H9 (cell line): Measurements from ENCODE around the gene ABCA13. TPM values are rescaled to one million over a fixed set of nuclear protein-coding genes. Genes with fewer than 3 reads are reported as not detected.

Experiments used
- DNase-seq: peaks from one replicate; pipeline ENCODE4 v3.0.0-alpha.2; 2017
- H2AFZ ChIP-seq: one replicate; pipeline ENCODE4 v1.6.1; 2013; ENCODE audit warnings: mild to moderate bottlenecking, low read length, control low read depth, moderate library complexity
- H2AK5ac ChIP-seq: 2 replicates; pipeline ENCODE4 v1.6.1; 2013; ENCODE audit warnings: low read length, control low read depth, mixed read lengths; ENCODE audit not compliant: insufficient read length
- H2BK120ac ChIP-seq: one replicate; pipeline ENCODE4 v1.6.1; 2013; ENCODE audit warnings: low read depth, mild to moderate bottlenecking, low read length, control low read depth, inconsistent platforms; ENCODE audit not compliant: poor library complexity, severe bottlenecking
- H2BK12ac ChIP-seq: 2 replicates; pipeline ENCODE4 v1.6.1; 2013; ENCODE audit warnings: low read length, control low read depth, mixed read lengths, low read depth; ENCODE audit not compliant: insufficient read length
- H2BK15ac ChIP-seq: 2 replicates; pipeline ENCODE4 v1.6.1; 2013; ENCODE audit warnings: low read depth, low read length, control low read depth
- H2BK20ac ChIP-seq: one replicate; pipeline ENCODE4 v1.6.1; 2013; ENCODE audit warnings: low read depth, mild to moderate bottlenecking, low read length, control low read depth, inconsistent platforms; ENCODE audit not compliant: poor library complexity, severe bottlenecking
- H2BK5ac ChIP-seq: 2 replicates; pipeline ENCODE4 v1.6.1; 2013; ENCODE audit warnings: low read length, control low read depth, mixed read lengths; ENCODE audit not compliant: insufficient read length
- H3K14ac ChIP-seq: 2 replicates; pipeline ENCODE4 v1.6.1; 2013; ENCODE audit warnings: low read length, control low read depth; ENCODE audit not compliant: insufficient read depth
- H3K18ac ChIP-seq: 2 replicates; pipeline ENCODE4 v1.6.1; 2013; ENCODE audit warnings: low read depth, mild to moderate bottlenecking, mixed read lengths, low read length, control low read depth; ENCODE audit not compliant: insufficient read length
- H3K23ac ChIP-seq: 2 replicates; pipeline ENCODE4 v1.6.1; 2013; ENCODE audit warnings: low read length, control low read depth, mixed read lengths, low read depth; ENCODE audit not compliant: insufficient read length
- H3K23me2 ChIP-seq: 2 replicates; pipeline ENCODE4 v1.6.1; 2013; ENCODE audit warnings: low read depth, mild to moderate bottlenecking, mixed read lengths, low read length, control low read depth; ENCODE audit not compliant: insufficient read length, poor library complexity, severe bottlenecking
- H3K27ac ChIP-seq: 2 replicates; pipeline ENCODE4 v1.5.1; 2013; ENCODE audit warnings: low read length, control low read depth, mixed read lengths, low read depth; ENCODE audit not compliant: insufficient read length
- H3K27me3 ChIP-seq: 2 replicates; pipeline ENCODE4 v1.6.1; 2013; ENCODE audit warnings: low read length, control low read depth, inconsistent platforms; ENCODE audit not compliant: insufficient read depth
- H3K4ac ChIP-seq: 2 replicates; pipeline ENCODE4 v1.6.1; 2013; ENCODE audit warnings: low read depth, mild to moderate bottlenecking, control low read depth, inconsistent platforms, low read length, moderate library complexity
- H3K4me1 ChIP-seq: 2 replicates; pipeline ENCODE4 v1.6.1; 2013; ENCODE audit warnings: low read length, control low read depth, inconsistent platforms; ENCODE audit not compliant: insufficient read depth
- H3K4me2 ChIP-seq: 2 replicates; pipeline ENCODE4 v1.6.1; 2013; ENCODE audit warnings: low read length, control low read depth, mixed read lengths; ENCODE audit not compliant: insufficient read length, insufficient read depth
- H3K56ac ChIP-seq: 2 replicates; pipeline ENCODE4 v1.6.1; 2013; ENCODE audit warnings: low read depth, mild to moderate bottlenecking, mixed read lengths, low read length, control low read depth; ENCODE audit not compliant: insufficient read length
- H3K79me1 ChIP-seq: 2 replicates; pipeline ENCODE4 v1.6.1; 2013; ENCODE audit warnings: low read depth, mild to moderate bottlenecking, moderate library complexity, low read length, control low read depth, inconsistent platforms; ENCODE audit not compliant: insufficient read depth, poor library complexity, severe bottlenecking
- H3K79me2 ChIP-seq: 2 replicates; pipeline ENCODE4 v1.6.1; 2013; ENCODE audit warnings: low read length, control low read depth, inconsistent platforms; ENCODE audit not compliant: insufficient read depth
- H3K9ac ChIP-seq: 2 replicates; pipeline ENCODE4 v1.6.1; 2013; ENCODE audit warnings: low read length, control low read depth, mixed read lengths; ENCODE audit not compliant: insufficient read length; ENCODE audit errors: extremely low read depth
- H3K9me3 ChIP-seq: one replicate; pipeline ENCODE4 v1.6.1; 2013; ENCODE audit warnings: low read depth, low read length, inconsistent platforms; ENCODE audit not compliant: control insufficient read depth
- H3T11ph ChIP-seq: one replicate; pipeline ENCODE4 v1.6.1; 2013; ENCODE audit warnings: mild to moderate bottlenecking, low read length, control low read depth, inconsistent platforms
- H4K20me1 ChIP-seq: one replicate; pipeline ENCODE4 v1.6.1; 2013; ENCODE audit not compliant: control insufficient read depth, insufficient read length, insufficient read depth
- H4K5ac ChIP-seq: 2 replicates; pipeline ENCODE4 v1.6.1; 2013; ENCODE audit warnings: low read depth, mild to moderate bottlenecking, mixed read lengths, low read length, control low read depth; ENCODE audit not compliant: insufficient read length
- H4K8ac ChIP-seq: replicated peaks from 2 replicates; pipeline ENCODE4 v1.6.1; 2013; ENCODE audit warnings: low read length, control low read depth, mixed read lengths, low read depth; ENCODE audit not compliant: insufficient read length
- H4K91ac ChIP-seq: 2 replicates; pipeline ENCODE4 v1.6.1; 2013; ENCODE audit warnings: low read depth, mild to moderate bottlenecking, moderate library complexity, mixed read lengths, low read length, control low read depth; ENCODE audit not compliant: insufficient read length
- H3K27ac Mint-ChIP-seq, 3 experiments: 2 replicates in 2 of 3; 3 replicates in 1 of 3; pipeline ENCODE4 v1.8.0; 2020 to 2021; ENCODE audit warnings: mixed read lengths in 3 of 3, mild to moderate bottlenecking in 1 of 3, moderate library complexity in 1 of 3
- H3K27me3 Mint-ChIP-seq: 2 replicates; pipeline ENCODE4 v1.8.0; 2021; ENCODE audit warnings: low read depth, mild to moderate bottlenecking, moderate library complexity, mixed read lengths
- H3K36me3 Mint-ChIP-seq, 3 experiments: 2 replicates in 2 of 3; 3 replicates in 1 of 3; pipeline ENCODE4 v1.8.0; 2020 to 2021; ENCODE audit warnings: low read depth in 3 of 3, mixed read lengths in 3 of 3; ENCODE audit not compliant: insufficient read depth in 1 of 3
- H3K4me1 Mint-ChIP-seq, 2 experiments: 2 replicates each; pipeline ENCODE4 v1.8.0; 2020; ENCODE audit warnings: mixed read lengths in 2 of 2
- H3K4me3 Mint-ChIP-seq, 2 experiments: 2 replicates in 1 of 2; 3 replicates in 1 of 2; pipeline ENCODE4 v1.8.0; 2020 to 2021; ENCODE audit warnings: mild to moderate bottlenecking in 2 of 2, mixed read lengths in 2 of 2, moderate library complexity in 1 of 2
- H3K9me3 Mint-ChIP-seq, 2 experiments: 2 replicates in 1 of 2; 3 replicates in 1 of 2; pipeline ENCODE4 v1.8.0; 2020; ENCODE audit warnings: mild to moderate bottlenecking in 2 of 2, mixed read lengths in 2 of 2, moderate library complexity in 1 of 2
- CTCF ChIP-seq: fragments of 200-600 bp; sonication (generic); conservative IDR thresholded peaks from 3 replicates; pipeline ENCODE4 v1.8.0; 2021; ENCODE audit warnings: antibody characterized with exemption, mild to moderate bottlenecking
- WGBS: extraction: QIAGEN DNeasy Blood & Tissue Kit; methylation state at CpG from one replicate; pipeline ENCODE4 v1.1.7; 2013; ENCODE audit warnings: missing lambda C conversion rate, low lambda C conversion rate, mixed read lengths; ENCODE audit not compliant: insufficient read length; ENCODE audit errors: extremely low coverage; 5-methylcytosine and 5-hydroxymethylcytosine counted together
- total RNA-seq: library from RNA; stranded (reverse); gene quantifications from 2 replicates; pipeline ENCODE4 v1.2.1, GENCODE V29; 2021

The ABCA13 gene
- total RNA-seq, 1 experiment from 2014 or later = 0.11 TPM

- Histone ChIP-seq H3K27me3 (no peaks in the 10 kb centered on the region), H3K4me1 (0 out of 2 replicates have a peak, but pooled peaks cover 3% of the 10 kb centered on the region), H3K56ac (no peak overlapping the region), H3K79me2 (no peaks in the 10 kb centered on the region), H4K8ac (no peak overlapping the region), H2BK120ac (no peak overlapping the region), H2AFZ (no peak overlapping the region), H2AK5ac (no peak overlapping the region), H2BK20ac (no peak overlapping the region), H4K20me1 (no peaks in the 10 kb centered on the region), H3K27ac (no peak overlapping the region), H3K9me3 (no peaks in the 10 kb centered on the region), H2BK5ac (no peak overlapping the region), H3K4ac (no peak overlapping the region), H2BK15ac (no peak overlapping the region), H4K91ac (no peak overlapping the region), H3K14ac (no peak overlapping the region), H3K9ac (no peak overlapping the region), H3T11ph (no peak overlapping the region), H3K18ac (no peak overlapping the region), H3K23me2 (no peaks in the 10 kb centered on the region), H3K23ac (no peak overlapping the region), H2BK12ac (no peak overlapping the region), H4K5ac (no peak overlapping the region), H3K79me1 (no peaks in the 10 kb centered on the region), H3K4me2 (no peak overlapping the region)
- no peak overlapping the region for H3K4me3 Mint-ChIP-seq
- no peaks in the 10 kb centered on the region; the same call in 1 of the 2 replicates for H3K27me3 Mint-ChIP-seq
- WGBS = no CpG with 5 or more reads among the region's 12 CpGs
- no peaks in the 10 kb centered on the region for H3K36me3 Mint-ChIP-seq
- 0 out of 7 replicates have a peak overlapping the region, but pooled peaks of 1 of the 3 experiments have one; percentile 5 for H3K27ac Mint-ChIP-seq
- peaks cover 8 to 14% of the 10 kb centered on the region in 2 experiments for H3K4me1 Mint-ChIP-seq
- H3K9me3 Mint-ChIP-seq = no peaks in the 10 kb centered on the region
- no peak for DNase-seq
- no peak for TF ChIP-seq CTCF
Measured at GRCh38 chr7:48511080-48511479, 339.8 kb downstream of the ABCA13 start.
